SH-SY5Y (cell line): ENCODE results near the gene APP.

ENCODE experiments used
- GATA2 ChIP-seq: IDR thresholded peaks from 2 replicates; pipeline ENCODE4 v1.6.1; 2011; ENCODE audit warnings: mild to moderate bottlenecking, low read depth, low read length
- GATA3 ChIP-seq: IDR thresholded peaks from 2 replicates; pipeline ENCODE4 v1.6.1; 2011; ENCODE audit warnings: low read depth, mild to moderate bottlenecking, low read length, moderate library complexity

GRCh38 chr21:25884311-25884710 is 286.3 kb downstream of the APP start:
- no peak for TF ChIP-seq GATA3
- no peak for TF ChIP-seq GATA2
